Neural progenitor cell (in vitro differentiated cells): ENCODE results near the gene PYGB. TPM values are rescaled to one million over a fixed set of nuclear protein-coding genes. Genes with fewer than 3 reads are reported as not detected.

Experiments used
- DNase-seq: peaks from one replicate; pipeline ENCODE4 v3.0.0-alpha.2; 2016; ENCODE audit warnings: low spot score
- H2AFZ ChIP-seq: fragments of 200-600 bp; sonication (generic); replicated peaks from 2 replicates; pipeline ENCODE4 v1.6.1; 2016; ENCODE audit warnings: antibody characterized with exemption
- H3F3A ChIP-seq: fragments of 200-600 bp; sonication (generic); 2 replicates; pipeline ENCODE4 v1.6.1; 2016; ENCODE audit warnings: antibody characterized with exemption, low read depth
- H3K27ac ChIP-seq: fragments of 200-600 bp; sonication (generic); 2 replicates; pipeline ENCODE4 v1.5.1; 2016; ENCODE audit warnings: mild to moderate bottlenecking
- H3K27me3 ChIP-seq: fragments of 200-600 bp; sonication (generic); 2 replicates; pipeline ENCODE4 v1.6.1; 2016; ENCODE audit warnings: mild to moderate bottlenecking, moderate library complexity
- H3K36me3 ChIP-seq: fragments of 200-600 bp; sonication (generic); 2 replicates; pipeline ENCODE4 v1.5.1; 2016
- H3K4me1 ChIP-seq: fragments of 200-600 bp; sonication (generic); 2 replicates; pipeline ENCODE4 v1.6.1; 2016; ENCODE audit warnings: mixed run types
- H3K4me2 ChIP-seq: fragments of 200-600 bp; sonication (generic); 2 replicates; pipeline ENCODE4 v1.6.1; 2016
- H3K4me3 ChIP-seq: fragments of 200-600 bp; sonication (generic); 2 replicates; pipeline ENCODE4 v1.5.1; 2016
- H3K79me2 ChIP-seq: fragments of 200-600 bp; sonication (generic); 2 replicates; pipeline ENCODE4 v1.6.1; 2016; ENCODE audit warnings: low read depth
- H3K9ac ChIP-seq: fragments of 200-600 bp; sonication (generic); 2 replicates; pipeline ENCODE4 v1.6.1; 2016
- H3K9me3 ChIP-seq: fragments of 200-600 bp; sonication (generic); 2 replicates; pipeline ENCODE4 v1.5.1; 2016; ENCODE audit warnings: low read depth
- H4K20me1 ChIP-seq: fragments of 200-600 bp; sonication (generic); 2 replicates; pipeline ENCODE4 v1.6.1; 2016; ENCODE audit warnings: low read depth
- H3K27ac Mint-ChIP-seq: 3 replicates; pipeline ENCODE4 v1.8.0; 2021; ENCODE audit warnings: mixed read lengths
- H3K27me3 Mint-ChIP-seq: 2 replicates; pipeline ENCODE4 v1.8.0; 2022; ENCODE audit warnings: low read depth, mild to moderate bottlenecking, inconsistent platforms, moderate library complexity, mixed read lengths; ENCODE audit not compliant: insufficient read depth
- H3K36me3 Mint-ChIP-seq: 3 replicates; pipeline ENCODE4 v1.8.0; 2021; ENCODE audit warnings: mixed read lengths
- H3K4me1 Mint-ChIP-seq: 3 replicates; pipeline ENCODE4 v1.8.0; 2021; ENCODE audit warnings: mixed read lengths
- H3K4me3 Mint-ChIP-seq: 3 replicates; pipeline ENCODE4 v1.8.0; 2021; ENCODE audit warnings: mild to moderate bottlenecking, moderate library complexity, mixed read lengths
- H3K9me3 Mint-ChIP-seq: 3 replicates; pipeline ENCODE4 v1.8.0; 2020; ENCODE audit warnings: mixed read lengths
- CTCF ChIP-seq: fragments of 200-600 bp; sonication (generic); IDR thresholded peaks from 2 replicates; pipeline ENCODE4 v1.5.1; 2017; ENCODE audit warnings: antibody characterized with exemption, mild to moderate bottlenecking
- EZH2 ChIP-seq: fragments of 200-600 bp; sonication (generic); IDR thresholded peaks from 2 replicates; pipeline ENCODE4 v1.6.1; 2017; ENCODE audit warnings: antibody characterized with exemption, mild to moderate bottlenecking, moderate library complexity
- EZH2phosphoT487 ChIP-seq: fragments of 200-600 bp; sonication (generic); IDR thresholded peaks from 2 replicates; pipeline ENCODE4 v1.6.1; 2017; ENCODE audit warnings: antibody characterized with exemption
- total RNA-seq: library from RNA; depleted of rRNA; stranded (reverse); fragments of >200 nt; gene quantifications from 2 replicates; pipeline ENCODE4 v1.2.3, GENCODE V29; 2015; ENCODE audit warnings: low replicate concordance

The PYGB gene
- total RNA-seq, 1 donor from 2014 or later: 40.9 TPM

GRCh38 chr20:25325073-25325472 is 77.2 kb downstream of the PYGB start:
- Mint-ChIP-seq H3K4me3 (no peak overlapping the region), H3K4me1 (peaks cover under 1% of the 10 kb centered on the region), H3K27ac (no peak overlapping the region), H3K36me3 (peaks cover 17% of the 10 kb centered on the region), H3K9me3 (peaks cover 9% of the 10 kb centered on the region), H3K27me3 (no peaks in the 10 kb centered on the region)
- H2AFZ ChIP-seq: no peak overlapping the region
- H3K27ac ChIP-seq: no peak overlapping the region
- no peak for DNase-seq
- peaks cover 9% of the 10 kb centered on the region for H3K79me2 ChIP-seq
- no peak overlapping the region for H3K4me2 ChIP-seq
- H4K20me1 ChIP-seq: no peaks in the 10 kb centered on the region
- no peak overlapping the region for H3K4me3 ChIP-seq
- TF ChIP-seq EZH2 (no peak), EZH2phosphoT487 (no peak), CTCF (no peak)
- no peaks in the 10 kb centered on the region for H3K9me3 ChIP-seq
- H3K27me3 ChIP-seq: no peaks in the 10 kb centered on the region
- no peaks in the 10 kb centered on the region for H3F3A ChIP-seq
- H3K9ac ChIP-seq: no peak overlapping the region
- no peaks in the 10 kb centered on the region for H3K4me1 ChIP-seq
- no peaks in the 10 kb centered on the region for H3K36me3 ChIP-seq

- Histone ChIP-seq H3K4me3 (no peak overlapping the region), H3F3A (no peaks in the 10 kb centered on the region), H3K4me2 (no peak overlapping the region), H4K20me1 (no peaks in the 10 kb centered on the region), H3K36me3 (no peaks in the 10 kb centered on the region), H3K9me3 (no peaks in the 10 kb centered on the region), H3K4me1 (no peaks in the 10 kb centered on the region), H3K27ac (no peak overlapping the region), H2AFZ (no peak overlapping the region), H3K9ac (no peak overlapping the region), H3K79me2 (peaks cover 9% of the 10 kb centered on the region), H3K27me3 (no peaks in the 10 kb centered on the region)
- no peak overlapping the region for H3K4me3 Mint-ChIP-seq
- no peak for TF ChIP-seq CTCF
- no peak for TF ChIP-seq EZH2phosphoT487
- TF ChIP-seq EZH2: no peak
- H3K27me3 Mint-ChIP-seq: no peaks in the 10 kb centered on the region
- H3K9me3 Mint-ChIP-seq: peaks cover 9% of the 10 kb centered on the region
- DNase-seq: no peak
- no peaks in the 10 kb centered on the region for H3K4me1 Mint-ChIP-seq
- H3K36me3 Mint-ChIP-seq: peaks cover 17% of the 10 kb centered on the region
- no peak overlapping the region for H3K27ac Mint-ChIP-seq
Observed at GRCh38 chr20:25325997-25326396, 78.1 kb downstream of the PYGB start.

- peaks cover 18% of the 10 kb centered on the region for H3K36me3 Mint-ChIP-seq
- H3K4me1 ChIP-seq: no peaks in the 10 kb centered on the region
- H3F3A ChIP-seq: no peaks in the 10 kb centered on the region
- no peaks in the 10 kb centered on the region for H3K9me3 ChIP-seq
- no peak overlapping the region for H3K4me3 ChIP-seq
- no peak for DNase-seq
- TF ChIP-seq CTCF (no peak), EZH2phosphoT487 (no peak), EZH2 (no peak)
- H3K4me3 Mint-ChIP-seq: no peak overlapping the region
- no peak overlapping the region for H3K9ac ChIP-seq
- H3K9me3 Mint-ChIP-seq: peaks cover 11% of the 10 kb centered on the region
- no peak overlapping the region for H3K27ac Mint-ChIP-seq
- no peak overlapping the region for H2AFZ ChIP-seq
- no peaks in the 10 kb centered on the region for H3K27me3 ChIP-seq
- H3K27ac ChIP-seq: no peak overlapping the region
- peaks cover 9% of the 10 kb centered on the region for H3K79me2 ChIP-seq
- H3K27me3 Mint-ChIP-seq: no peaks in the 10 kb centered on the region
- H3K36me3 ChIP-seq: no peaks in the 10 kb centered on the region
- H4K20me1 ChIP-seq: no peaks in the 10 kb centered on the region
- no peaks in the 10 kb centered on the region for H3K4me1 Mint-ChIP-seq
- no peak overlapping the region for H3K4me2 ChIP-seq
Observed at GRCh38 chr20:25327521-25328235, 79.8 kb downstream of the PYGB start.
